Activated CD4-positive, alpha-beta T cell treated with anti-CD3 and anti-CD28 coated beads, Interleukin-2, amount 10 ng/mL, durations not matched to agents 7 days and 5 days (primary cell): ENCODE results near the gene SKAP2. TPM values are rescaled to one million over a fixed set of nuclear protein-coding genes. Genes with fewer than 3 reads are reported as not detected.

Source experiments
- total RNA-seq, 2 experiments: library from RNA; stranded (reverse); gene quantifications; one replicate each; pipeline ENCODE4 v1.2.3, GENCODE V29; 2021

Gene SKAP2
- total RNA-seq, 2 experiments from 2014 or later = 5.3 to 6.3 TPM

Other genes starting within 250 kb of the SKAP2 start
- gene HOXA1, start 231.4 kb upstream of the SKAP2 start, total RNA-seq = under 1 TPM; 0.22 to 0.58 TPM
- gene HOXA2, start 238.1 kb upstream of the SKAP2 start, total RNA-seq = not detected